HCT116 (cell line): ENCODE measurements around the gene FAM53A.

ENCODE experiments used
- EZH2phosphoT487 ChIP-seq: fragments of 200-600 bp; IDR thresholded peaks from 2 replicates; pipeline ENCODE4 v1.6.1; 2018; ENCODE audit warnings: antibody characterized with exemption, borderline replicate concordance
- JUND ChIP-seq: IDR thresholded peaks from 2 replicates; pipeline ENCODE4 v1.6.1; 2012
- TF ChIP-seq, protein P1 (sequence below): IDR thresholded peaks from 2 replicates; pipeline ENCODE4 v1.6.1; 2012

DNA sequence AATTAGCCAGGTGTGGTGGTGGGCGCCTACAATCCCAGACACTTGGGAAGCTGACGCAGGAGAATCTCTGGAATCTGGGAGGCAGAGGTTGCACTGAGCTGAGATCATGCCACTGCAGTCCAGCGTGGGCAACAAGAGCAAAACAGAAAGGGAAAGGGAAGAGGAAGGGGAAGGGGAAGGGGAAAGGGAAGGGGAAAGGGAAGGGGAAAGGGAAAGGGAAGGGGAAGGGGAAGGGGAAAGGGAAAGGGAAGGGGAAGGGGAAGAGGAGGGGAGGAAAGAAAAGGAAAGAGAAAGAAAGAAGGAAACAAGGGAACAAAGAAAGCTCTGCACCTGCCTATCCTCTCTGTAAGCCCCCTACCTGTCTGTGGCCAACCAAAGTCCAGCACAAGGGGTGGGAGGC is 35.2 kb downstream of the FAM53A start:
- TF ChIP-seq JUND, result no peak
- TF ChIP-seq, protein P1, sequence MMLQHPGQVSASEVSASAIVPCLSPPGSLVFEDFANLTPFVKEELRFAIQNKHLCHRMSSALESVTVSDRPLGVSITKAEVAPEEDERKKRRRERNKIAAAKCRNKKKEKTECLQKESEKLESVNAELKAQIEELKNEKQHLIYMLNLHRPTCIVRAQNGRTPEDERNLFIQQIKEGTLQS, result no peak
- TF ChIP-seq EZH2phosphoT487, result no peak
